ENCODE data around the gene SLC6A19. TPM values are rescaled to one million over a fixed set of nuclear protein-coding genes. Genes with fewer than 3 reads are reported as not detected.

The SLC6A19 gene
- total and polyA plus RNA-seq, 2 of the 4 experiments (the other 2 are of a cell fraction) = not detected

GRCh38 chr5:1180096-1180495, 21.3 kb upstream of the SLC6A19 start:
- POLR2A ChIA-PET (ENCODE audit: unreplicated experiment) = no interaction called here
- Histone ChIP-seq H2BK120ac (ENCODE audit: low read depth, low read length) (no peak overlapping the region), H2BK15ac (ENCODE audit: low read depth, low read length) (no peak overlapping the region), H3K4me3 (ENCODE audit: insufficient read depth, low read depth, low read length) (no peak overlapping the region), H3K36me3 (ENCODE audit: control insufficient read depth, insufficient read depth, low read length) (no peaks in the 10 kb centered on the region), H3K4me2 (ENCODE audit: low read depth, low read length) (no peak overlapping the region), H2AFZ (replicated peaks; ENCODE audit: low read length, poor library complexity) (no peak overlapping the region), H2AK5ac (ENCODE audit: low read depth, low read length) (no peak overlapping the region), H3K27me3 (ENCODE audit: control insufficient read depth, insufficient read depth, low read length) (peaks cover 17% of the 10 kb centered on the region; the same call in 1 of the 2 replicates), H2AK9ac (replicated peaks; ENCODE audit: low read depth, low read length, poor library complexity) (no peak overlapping the region), H3K9ac (ENCODE audit: low read depth, low read length) (no peak overlapping the region), H3K14ac (replicated peaks; ENCODE audit: low read depth, low read length) (no peak overlapping the region), H3K23ac (ENCODE audit: low read depth, low read length) (no peak overlapping the region), H3K9me1 (ENCODE audit: insufficient read depth, low read length) (no peaks in the 10 kb centered on the region), H2BK20ac (ENCODE audit: low read depth, low read length) (no peak overlapping the region), H3K56ac (ENCODE audit: extremely low read depth, insufficient read depth, low read length) (no peak overlapping the region), H3K4ac (ENCODE audit: low read depth, low read length) (no peak overlapping the region), H3K9me3 (ENCODE audit: control insufficient read depth, insufficient read depth, low read length) (no peaks in the 10 kb centered on the region), H2BK5ac (ENCODE audit: low read depth, low read length, poor library complexity, severe bottlenecking) (no peak overlapping the region), H3K18ac (ENCODE audit: low read depth, low read length) (no peak overlapping the region), H3K4me1 (ENCODE audit: control insufficient read depth, insufficient read depth, low read length) (no peaks in the 10 kb centered on the region), H4K8ac (ENCODE audit: low read depth in 2 of 2, low read length in 2 of 2) (no peak overlapping the region), H4K20me1 (ENCODE audit: insufficient read depth, low read length) (no peaks in the 10 kb centered on the region), H4K5ac (ENCODE audit: low read depth, low read length) (no peak overlapping the region), H3K27ac (ENCODE audit: insufficient read depth, low read length) (no peak overlapping the region), H4K91ac (ENCODE audit: insufficient read depth, low read depth, low read length) (no peak overlapping the region), H3K79me1 (ENCODE audit: low read depth in 1 of 2, low read length in 2 of 2) (no peaks in the 10 kb centered on the region)
- WGBS, 2 experiments (ENCODE audit: extremely low coverage in 2 of 2, insufficient read length in 1 of 2) = 75% methylated on average over 12 of the region's 20 CpGs; no CpG with 5 or more reads in 1 of the 2 experiments
- no TSS peak for BruUV-seq (replicated peaks)
- intact Hi-C loops (cut with micrococcal nuclease) = no loop called here
- TF ChIP-seq MXI1 (IDR thresholded peaks at IDR 0.05; ENCODE audit: borderline replicate concordance, low read depth, low read length) (no peak), RFX5 (IDR thresholded peaks at IDR 0.05; ENCODE audit: low read depth, low read length) (no peak), RCOR1 (IDR thresholded peaks at IDR 0.05; ENCODE audit: insufficient replicate concordance, low read length) (no peak), USF2 (IDR thresholded peaks at IDR 0.05; ENCODE audit: low read depth, low read length) (no peak), POLR2A (IDR thresholded peaks at IDR 0.05; ENCODE audit: low read depth, low read length) (no peak)
- dilution Hi-C loops (cut with HindIII; ENCODE audit: low sequenced_read_pairs, unreplicated experiment) = no loop called here
- in situ Hi-C loops (cut with MboI; ENCODE audit: low sequenced_read_pairs) = no loop called here
- ATAC-seq (ENCODE audit: low read depth) = no peak
- CTCF ChIA-PET = no interaction called here
- DNase-seq = no peak

Measured in IMR-90 (cell line).